Measurements from ENCODE around the gene MITF.

DNA sequence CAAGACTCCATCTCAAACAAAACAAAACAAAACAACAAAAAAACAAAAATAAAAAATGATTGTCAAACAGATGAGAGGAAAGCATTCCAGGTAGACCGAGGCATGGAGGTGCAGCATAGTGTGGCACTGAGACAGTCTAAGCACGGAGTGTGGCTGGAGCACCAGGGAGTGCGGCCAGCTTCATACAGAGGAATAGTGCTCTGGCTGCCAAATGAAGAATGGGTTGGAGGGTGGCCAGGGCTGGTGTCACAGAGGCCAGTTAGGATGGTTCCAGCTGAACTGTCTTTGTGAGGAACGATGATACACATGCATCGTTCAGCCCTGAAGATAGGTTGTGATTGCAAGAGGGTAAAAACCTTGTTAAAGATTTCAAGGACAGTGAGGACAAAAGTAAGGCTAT is 28.3 kb downstream of the MITF start:
- TF ChIP-seq, protein P1, sequence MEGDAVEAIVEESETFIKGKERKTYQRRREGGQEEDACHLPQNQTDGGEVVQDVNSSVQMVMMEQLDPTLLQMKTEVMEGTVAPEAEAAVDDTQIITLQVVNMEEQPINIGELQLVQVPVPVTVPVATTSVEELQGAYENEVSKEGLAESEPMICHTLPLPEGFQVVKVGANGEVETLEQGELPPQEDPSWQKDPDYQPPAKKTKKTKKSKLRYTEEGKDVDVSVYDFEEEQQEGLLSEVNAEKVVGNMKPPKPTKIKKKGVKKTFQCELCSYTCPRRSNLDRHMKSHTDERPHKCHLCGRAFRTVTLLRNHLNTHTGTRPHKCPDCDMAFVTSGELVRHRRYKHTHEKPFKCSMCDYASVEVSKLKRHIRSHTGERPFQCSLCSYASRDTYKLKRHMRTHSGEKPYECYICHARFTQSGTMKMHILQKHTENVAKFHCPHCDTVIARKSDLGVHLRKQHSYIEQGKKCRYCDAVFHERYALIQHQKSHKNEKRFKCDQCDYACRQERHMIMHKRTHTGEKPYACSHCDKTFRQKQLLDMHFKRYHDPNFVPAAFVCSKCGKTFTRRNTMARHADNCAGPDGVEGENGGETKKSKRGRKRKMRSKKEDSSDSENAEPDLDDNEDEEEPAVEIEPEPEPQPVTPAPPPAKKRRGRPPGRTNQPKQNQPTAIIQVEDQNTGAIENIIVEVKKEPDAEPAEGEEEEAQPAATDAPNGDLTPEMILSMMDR (IDR thresholded peaks at IDR 0.05; ENCODE audit: low read depth, low read length): no peak
- TF ChIP-seq EZH2phosphoT487 (IDR thresholded peaks at IDR 0.05; ENCODE audit: low read depth): no peak
